IMR-90 (cell line): ENCODE data around the gene DNAJB9. TPM values are rescaled to one million over a fixed set of nuclear protein-coding genes. Genes with fewer than 3 reads are reported as not detected.

Experiments
- ATAC-seq: fragments of 200-7000 bp; cut with Tn5 transposase; 2 replicates; pipeline ENCODE4 v1.9.1; 2020; ENCODE audit warnings: low read depth, mild to moderate bottlenecking, moderate library complexity
- BruUV-seq: library from RNA; stranded (reverse); fragments of 400-500 nt; replicated peaks from 2 replicates; lab custom pipeline; 2021; lab: Mats Ljungman, UMichigan
- CTCF ChIA-PET: fragments of 300-600 bp; formaldehyde crosslinking; extraction: SDS; loops from one replicate; lab custom pipeline; 2021; ENCODE audit warnings: antibody characterized with exemption; lab: Yijun Ruan, JAX
- POLR2A ChIA-PET: fragments of 300-600 bp; sonication (Branson Sonifier 250); formaldehyde crosslinking; loops from one replicate; lab custom pipeline; 2022; ENCODE audit warnings: antibody characterized with exemption; ENCODE audit not compliant: unreplicated experiment; lab: Charles Lee
- DNase-seq: peaks from one replicate; pipeline ENCODE4 v3.0.0; 2013
- H2AFZ ChIP-seq: replicated peaks from 2 replicates; pipeline ENCODE3; 2013; ENCODE audit warnings: low read length, mild to moderate bottlenecking; ENCODE audit not compliant: poor library complexity
- H2AK5ac ChIP-seq: 2 replicates; pipeline ENCODE4 v1.6.1; 2013; ENCODE audit warnings: low read depth, low read length, inconsistent platforms
- H2AK9ac ChIP-seq: replicated peaks from 2 replicates; pipeline ENCODE3; 2013; ENCODE audit warnings: mild to moderate bottlenecking, low read depth, low read length, moderate library complexity; ENCODE audit not compliant: poor library complexity
- H2BK120ac ChIP-seq: 2 replicates; pipeline ENCODE4 v1.6.1; 2013; ENCODE audit warnings: low read depth, low read length, inconsistent platforms
- H2BK15ac ChIP-seq: 3 replicates; pipeline ENCODE4 v1.6.1; 2013; ENCODE audit warnings: low read depth, low read length, inconsistent platforms
- H2BK20ac ChIP-seq: 2 replicates; pipeline ENCODE4 v1.6.1; 2013; ENCODE audit warnings: low read depth, mild to moderate bottlenecking, inconsistent platforms, low read length, moderate library complexity
- H2BK5ac ChIP-seq: 2 replicates; pipeline ENCODE4 v1.6.1; 2013; ENCODE audit warnings: mild to moderate bottlenecking, low read depth, low read length, inconsistent platforms; ENCODE audit not compliant: poor library complexity, severe bottlenecking
- H3K14ac ChIP-seq: replicated peaks from 2 replicates; pipeline ENCODE4 v1.6.1; 2013; ENCODE audit warnings: low read depth, low read length, inconsistent platforms
- H3K18ac ChIP-seq: 2 replicates; pipeline ENCODE4 v1.6.1; 2013; ENCODE audit warnings: low read depth, low read length, control low read depth
- H3K23ac ChIP-seq: 2 replicates; pipeline ENCODE4 v1.6.1; 2013; ENCODE audit warnings: low read depth, low read length, inconsistent platforms
- H3K27ac ChIP-seq: 2 replicates; pipeline ENCODE4 v1.5.1; 2013; ENCODE audit warnings: mild to moderate bottlenecking, control low read depth, low read length; ENCODE audit not compliant: insufficient read depth
- H3K27me3 ChIP-seq: 2 replicates; pipeline ENCODE4 v1.6.1; 2013; ENCODE audit warnings: low read length; ENCODE audit not compliant: control insufficient read depth, insufficient read depth
- H3K36me3 ChIP-seq: 2 replicates; pipeline ENCODE4 v1.6.1; 2013; ENCODE audit warnings: low read length, mixed read lengths; ENCODE audit not compliant: control insufficient read depth, insufficient read depth
- H3K4ac ChIP-seq: 2 replicates; pipeline ENCODE4 v1.6.1; 2013; ENCODE audit warnings: low read depth, low read length, inconsistent platforms
- H3K4me1 ChIP-seq: 2 replicates; pipeline ENCODE4 v1.6.1; 2013; ENCODE audit warnings: low read length, mixed read lengths; ENCODE audit not compliant: control insufficient read depth, insufficient read depth
- H3K4me2 ChIP-seq: 2 replicates; pipeline ENCODE4 v1.6.1; 2013; ENCODE audit warnings: low read depth, mild to moderate bottlenecking, control low read depth, low read length, moderate library complexity
- H3K4me3 ChIP-seq: 2 replicates; pipeline ENCODE4 v1.5.1; 2013; ENCODE audit warnings: low read depth, mild to moderate bottlenecking, control low read depth, low read length, moderate library complexity; ENCODE audit not compliant: insufficient read depth
- H3K56ac ChIP-seq: 2 replicates; pipeline ENCODE4 v1.6.1; 2013; ENCODE audit warnings: low read length, inconsistent platforms; ENCODE audit not compliant: insufficient read depth; ENCODE audit errors: extremely low read depth
- H3K79me1 ChIP-seq, 2 experiments: 2 replicates each; pipeline ENCODE4 v1.6.1; 2013; ENCODE audit warnings: low read length in 2 of 2, inconsistent platforms in 1 of 2, low read depth in 1 of 2
- H3K9ac ChIP-seq: 2 replicates; pipeline ENCODE4 v1.6.1; 2013; ENCODE audit warnings: low read depth, low read length, control low read depth
- H3K9me1 ChIP-seq: 2 replicates; pipeline ENCODE4 v1.6.1; 2013; ENCODE audit warnings: low read length, inconsistent platforms; ENCODE audit not compliant: insufficient read depth
- H3K9me3 ChIP-seq: 2 replicates; pipeline ENCODE4 v1.6.1; 2013; ENCODE audit warnings: low read length; ENCODE audit not compliant: control insufficient read depth, insufficient read depth
- H4K20me1 ChIP-seq: 2 replicates; pipeline ENCODE4 v1.6.1; 2013; ENCODE audit warnings: low read length, inconsistent platforms; ENCODE audit not compliant: insufficient read depth
- H4K5ac ChIP-seq: 2 replicates; pipeline ENCODE4 v1.6.1; 2013; ENCODE audit warnings: mild to moderate bottlenecking, low read depth, low read length, control low read depth
- H4K8ac ChIP-seq, 2 experiments: 2 replicates each; pipeline ENCODE4 v1.6.1; 2013; ENCODE audit warnings: low read depth in 2 of 2, low read length in 2 of 2, control low read depth in 1 of 2, inconsistent platforms in 1 of 2
- H4K91ac ChIP-seq: 2 replicates; pipeline ENCODE4 v1.6.1; 2013; ENCODE audit warnings: low read depth, low read length, inconsistent platforms; ENCODE audit not compliant: insufficient read depth
- CHD1 ChIP-seq: IDR thresholded peaks from 2 replicates; pipeline ENCODE4 v1.6.1; 2012; ENCODE audit warnings: low read depth, low read length, improper control_type of control experiment
- CTCF ChIP-seq: conservative IDR thresholded peaks from 2 replicates; pipeline ENCODE4 v1.5.1; 2012; ENCODE audit warnings: mild to moderate bottlenecking, low read depth, low read length, improper control_type of control experiment
- WGBS, 2 experiments: methylation state at CpG; one replicate each; pipeline versions ENCODE4 v1.1.5 to v1.1.7; 2013; ENCODE audit warnings: missing lambda C conversion rate in 2 of 2; ENCODE audit not compliant: insufficient read length in 1 of 2; ENCODE audit errors: extremely low coverage in 2 of 2; 5-methylcytosine and 5-hydroxymethylcytosine counted together
- dilution Hi-C: fragments of 300-500 bp; cut with HindIII; formaldehyde crosslinking; loops from one replicate; pipeline ENCODE4 v1.14.3; 2018; ENCODE audit warnings: low sequenced_read_pairs; ENCODE audit not compliant: unreplicated experiment
- in situ Hi-C: fragments of 300-500 bp; cut with MboI; formaldehyde crosslinking; loops from 3 replicates; pipeline ENCODE4 v1.14.3; 2019; ENCODE audit warnings: low sequenced_read_pairs, inconsistent platforms, mixed read lengths
- intact Hi-C: fragments of 100-400 bp; cut with micrococcal nuclease; formaldehyde crosslinking; loops from 2 replicates; pipeline ENCODE4 v1.10.0; 2022
- polyA plus RNA-seq, 3 experiments: library from polyadenylated mRNA; depleted of rRNA; stranded (reverse); fragments of >200 nt; gene quantifications; 2 replicates each; pipeline ENCODE4 v1.2.3, GENCODE V29; 2012; ENCODE audit warnings: low replicate concordance in 1 of 3
- total RNA-seq: library from RNA; depleted of rRNA; stranded (reverse); fragments of >200 nt; gene quantifications from 2 replicates; pipeline ENCODE4 v1.2.3, GENCODE V29; 2012
- TF ChIP-seq, protein P1 (sequence below): fragments of 150-350 bp; IDR thresholded peaks from 2 replicates; pipeline ENCODE4 v1.6.1; 2017; ENCODE audit warnings: mild to moderate bottlenecking, antibody characterized with exemption, low read length, low read depth

Gene DNAJB9
- total and polyA plus RNA-seq, 2 of the 4 experiments (the other 2 are of a cell fraction): 3.8 to 44.6 TPM

DNA sequence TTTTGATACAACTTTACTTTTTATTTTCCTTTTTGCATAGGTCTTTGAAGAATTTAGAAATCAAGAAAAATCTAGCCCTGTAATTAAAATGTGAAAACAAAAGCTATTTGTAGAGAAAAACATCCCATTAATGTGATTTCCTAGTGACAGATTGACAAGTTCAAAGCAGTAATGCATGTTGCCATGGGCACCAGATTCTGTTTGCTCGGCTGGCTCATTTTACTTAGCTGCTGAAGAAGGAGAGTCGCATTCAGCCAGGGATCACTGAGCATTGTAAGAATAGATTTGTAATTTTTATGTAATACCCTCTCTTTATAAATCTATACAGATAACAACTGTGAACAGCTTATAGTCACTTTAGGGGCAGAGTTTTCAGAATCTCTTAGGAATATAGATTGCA, 28.5 kb downstream of the DNAJB9 start:
- no peak overlapping the region for H4K91ac ChIP-seq
- TF ChIP-seq CHD1 (no peak), CTCF (no peak)
- TF ChIP-seq, protein P1, sequence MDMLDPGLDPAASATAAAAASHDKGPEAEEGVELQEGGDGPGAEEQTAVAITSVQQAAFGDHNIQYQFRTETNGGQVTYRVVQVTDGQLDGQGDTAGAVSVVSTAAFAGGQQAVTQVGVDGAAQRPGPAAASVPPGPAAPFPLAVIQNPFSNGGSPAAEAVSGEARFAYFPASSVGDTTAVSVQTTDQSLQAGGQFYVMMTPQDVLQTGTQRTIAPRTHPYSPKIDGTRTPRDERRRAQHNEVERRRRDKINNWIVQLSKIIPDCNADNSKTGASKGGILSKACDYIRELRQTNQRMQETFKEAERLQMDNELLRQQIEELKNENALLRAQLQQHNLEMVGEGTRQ: no peak
- no peak overlapping the region for H2BK20ac ChIP-seq
- H3K4me3 ChIP-seq: no peak overlapping the region
- DNase-seq (no peak), ATAC-seq (no peak)
- H4K20me1 ChIP-seq: no peaks in the 10 kb centered on the region
- in situ Hi-C loops: no loop called here
- no peak overlapping the region for H3K18ac ChIP-seq
- H4K5ac ChIP-seq: no peak overlapping the region
- dilution Hi-C loops: no loop called here
- no peaks in the 10 kb centered on the region for H3K9me3 ChIP-seq
- no peak overlapping the region for H4K8ac ChIP-seq
- no peaks in the 10 kb centered on the region for H3K9me1 ChIP-seq
- POLR2A ChIA-PET: no interaction called here
- no peak overlapping the region for H3K27ac ChIP-seq
- no peaks in the 10 kb centered on the region for H3K79me1 ChIP-seq
- H2BK120ac ChIP-seq: no peak overlapping the region
- no peak overlapping the region for H2AFZ ChIP-seq
- H2AK5ac ChIP-seq: no peak overlapping the region
- peaks cover 2% of the 10 kb centered on the region for H3K27me3 ChIP-seq
- H3K4me1 ChIP-seq: no peaks in the 10 kb centered on the region
- H3K56ac ChIP-seq: no peak overlapping the region
- no peak overlapping the region for H3K9ac ChIP-seq
- CTCF ChIA-PET: no interaction called here
- H2BK5ac ChIP-seq: no peak overlapping the region
- BruUV-seq: no TSS peak
- no peak overlapping the region for H3K23ac ChIP-seq
- no peaks in the 10 kb centered on the region for H3K36me3 ChIP-seq
- WGBS, 2 experiments: no CpG with 5 or more reads among the region's 2 CpGs
- H2BK15ac ChIP-seq: no peak overlapping the region
- H3K4me2 ChIP-seq: no peak overlapping the region
- no peak overlapping the region for H3K4ac ChIP-seq
- no peak overlapping the region for H2AK9ac ChIP-seq
- intact Hi-C loops: no loop called here
- H3K14ac ChIP-seq: no peak overlapping the region
